H1 (cell line): ENCODE results near the gene OTOP1. TPM values are rescaled to one million over a fixed set of nuclear protein-coding genes. Genes with fewer than 3 reads are reported as not detected.

Experiments
- polyA plus RNA-seq, 7 experiments: library from polyadenylated mRNA; depleted of rRNA in 3 of 7; stranded (reverse) in 5 of 7; unstranded in 2 of 7; fragments of >200 nt in 5 of 7; fragments of 200-250 nt in 2 of 7; gene quantifications; 1 replicate in 5 of 7; 2 replicates in 1 of 7; 4 replicates in 1 of 7; pipeline versions ENCODE4 v1.2.1 to v1.2.3, GENCODE V29; 2011 to 2013; ENCODE audit warnings: missing spikeins in 2 of 7, mixed read lengths in 2 of 7
- total RNA-seq: library from RNA; stranded (reverse); fragmentation: NEBNext Ultra II Directional; extraction: Animal tissue kit (Norgen Biotek cat#: 25700); gene quantifications from 2 replicates; pipeline ENCODE4 v1.2.1, GENCODE V29; 2021

OTOP1 gene
- total and polyA plus RNA-seq, 2 of the 8 experiments (the other 6 are each of a cell fraction or from before 2014, with no cell fraction given), result not detected

Other genes with a start within 250 kb of the OTOP1 start
- 15.9 and 17.7 TPM in 2 replicates for gene TMEM128, start 21.3 kb upstream of the OTOP1 start, total RNA-seq
- gene TMEM128, start 21.3 kb upstream of the OTOP1 start, polyA plus RNA-seq (2011; rRNA removed), result 23.3 and 33.6 TPM in 2 replicates
- gene LYAR, start 63.2 kb upstream of the OTOP1 start, total RNA-seq, result 46.2 and 46.9 TPM in 2 replicates
- gene LYAR, start 63.2 kb upstream of the OTOP1 start, polyA plus RNA-seq (2011; rRNA removed), result 4.4 and 6.5 TPM in 2 replicates
- 6.8 and 8.6 TPM in 2 replicates for gene ZBTB49, start 63.3 kb upstream of the OTOP1 start, total RNA-seq
- gene ZBTB49, start 63.3 kb upstream of the OTOP1 start, polyA plus RNA-seq (2011; rRNA removed), result 3.0 and 4.2 TPM in 2 replicates
- 56.6 and 61.4 TPM in 2 replicates for gene NSG1, start 160.2 kb upstream of the OTOP1 start, total RNA-seq
- 35.7 and 60.0 TPM in 2 replicates for gene NSG1, start 160.2 kb upstream of the OTOP1 start, polyA plus RNA-seq (2011; rRNA removed)